Measurements from ENCODE around the gene P2RX7. TPM values are rescaled to one million over a fixed set of nuclear protein-coding genes. Genes with fewer than 3 reads are reported as not detected.

The P2RX7 gene
- total and polyA plus RNA-seq, 9 of the 15 experiments (the other 6 are each of a cell fraction or from before 2014, with no cell fraction given), result 0.04 to 0.65 (median 0.30) TPM

DNA sequence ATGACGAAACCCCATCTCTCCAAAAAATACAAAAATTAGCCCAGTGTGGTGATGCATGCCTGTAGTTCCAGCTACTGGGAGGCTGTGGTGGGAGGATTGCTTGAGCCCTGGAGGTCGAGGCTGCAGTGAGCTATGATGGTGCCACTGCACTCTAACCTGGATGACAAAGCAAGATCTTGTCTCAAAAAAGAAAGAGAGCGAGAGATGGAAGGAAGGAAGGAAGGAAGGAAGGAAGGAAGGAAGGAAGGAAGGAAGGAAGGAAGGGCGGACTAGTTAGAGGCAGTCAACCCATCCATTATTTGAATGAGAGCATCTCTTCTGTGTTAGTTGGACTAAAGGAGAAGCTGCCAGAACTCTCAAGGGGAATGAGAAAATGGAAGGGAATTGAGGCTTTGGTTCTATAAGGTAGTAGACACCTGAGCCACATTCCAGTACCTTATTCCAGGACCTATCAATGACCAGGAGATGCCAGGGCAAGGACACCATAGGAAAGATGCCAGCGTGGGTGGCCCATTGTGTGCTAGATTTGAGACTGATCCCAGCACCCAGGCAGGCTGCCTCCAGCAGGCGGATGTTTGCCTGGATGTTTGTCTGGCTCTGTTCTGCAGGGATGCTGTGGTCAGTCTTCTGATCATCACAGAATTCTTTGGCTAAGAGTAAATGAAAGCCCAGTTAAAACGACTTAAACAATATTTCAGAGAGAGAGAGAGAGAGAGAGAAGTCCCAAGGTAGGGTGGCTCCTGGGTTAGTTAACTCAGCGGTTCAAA, 11.5 kb upstream of the P2RX7 start:
- FAIRE-seq (no peak), ATAC-seq (no peak), DNase-seq (ENCODE audit: extremely low read depth in 1 of 4, low spot score in 3 of 4) (no peak)
- CTCF ChIA-PET (ENCODE audit: low intra/inter-chr PET ratio), result no interaction called here
- no peak overlapping the region for H2AFZ ChIP-seq (ENCODE audit: low read depth, low read length)
- peaks cover 0 to 8% of the 10 kb centered on the region in 2 experiments; a peak in 2 of 5 replicates for H3K4me1 ChIP-seq (replicated peaks in 1 of 2; ENCODE audit: control insufficient read depth in 2 of 2, insufficient read depth in 2 of 2, low read length in 2 of 2)
- POLR2A ChIA-PET, result no interaction called here
- no peak for TF ChIP-seq CSDE1 (IDR thresholded peaks at IDR 0.05)
- TF ChIP-seq, protein P1, sequence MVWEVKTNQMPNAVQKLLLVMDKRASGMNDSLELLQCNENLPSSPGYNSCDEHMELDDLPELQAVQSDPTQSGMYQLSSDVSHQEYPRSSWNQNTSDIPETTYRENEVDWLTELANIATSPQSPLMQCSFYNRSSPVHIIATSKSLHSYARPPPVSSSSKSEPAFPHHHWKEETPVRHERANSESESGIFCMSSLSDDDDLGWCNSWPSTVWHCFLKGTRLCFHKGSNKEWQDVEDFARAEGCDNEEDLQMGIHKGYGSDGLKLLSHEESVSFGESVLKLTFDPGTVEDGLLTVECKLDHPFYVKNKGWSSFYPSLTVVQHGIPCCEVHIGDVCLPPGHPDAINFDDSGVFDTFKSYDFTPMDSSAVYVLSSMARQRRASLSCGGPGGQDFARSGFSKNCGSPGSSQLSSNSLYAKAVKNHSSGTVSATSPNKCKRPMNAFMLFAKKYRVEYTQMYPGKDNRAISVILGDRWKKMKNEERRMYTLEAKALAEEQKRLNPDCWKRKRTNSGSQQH (CRISPR knock-in tag; IDR thresholded peaks at IDR 0.05), result 0 out of 2 replicates have a peak, but pooled peaks have one; percentile 25
- 0 out of 2 replicates have a peak, but pooled peaks have one; percentile 9 for TF ChIP-seq CTBP1 (IDR thresholded peaks at IDR 0.05; ENCODE audit: borderline replicate concordance)
- no peak for TF ChIP-seq CREM (IDR thresholded peaks at IDR 0.05; ENCODE audit: low read depth)
- TF ChIP-seq NFE2 (IDR thresholded peaks at IDR 0.05; ENCODE audit: low read depth), result peak; percentile 60
- TF ChIP-seq, protein P2, sequence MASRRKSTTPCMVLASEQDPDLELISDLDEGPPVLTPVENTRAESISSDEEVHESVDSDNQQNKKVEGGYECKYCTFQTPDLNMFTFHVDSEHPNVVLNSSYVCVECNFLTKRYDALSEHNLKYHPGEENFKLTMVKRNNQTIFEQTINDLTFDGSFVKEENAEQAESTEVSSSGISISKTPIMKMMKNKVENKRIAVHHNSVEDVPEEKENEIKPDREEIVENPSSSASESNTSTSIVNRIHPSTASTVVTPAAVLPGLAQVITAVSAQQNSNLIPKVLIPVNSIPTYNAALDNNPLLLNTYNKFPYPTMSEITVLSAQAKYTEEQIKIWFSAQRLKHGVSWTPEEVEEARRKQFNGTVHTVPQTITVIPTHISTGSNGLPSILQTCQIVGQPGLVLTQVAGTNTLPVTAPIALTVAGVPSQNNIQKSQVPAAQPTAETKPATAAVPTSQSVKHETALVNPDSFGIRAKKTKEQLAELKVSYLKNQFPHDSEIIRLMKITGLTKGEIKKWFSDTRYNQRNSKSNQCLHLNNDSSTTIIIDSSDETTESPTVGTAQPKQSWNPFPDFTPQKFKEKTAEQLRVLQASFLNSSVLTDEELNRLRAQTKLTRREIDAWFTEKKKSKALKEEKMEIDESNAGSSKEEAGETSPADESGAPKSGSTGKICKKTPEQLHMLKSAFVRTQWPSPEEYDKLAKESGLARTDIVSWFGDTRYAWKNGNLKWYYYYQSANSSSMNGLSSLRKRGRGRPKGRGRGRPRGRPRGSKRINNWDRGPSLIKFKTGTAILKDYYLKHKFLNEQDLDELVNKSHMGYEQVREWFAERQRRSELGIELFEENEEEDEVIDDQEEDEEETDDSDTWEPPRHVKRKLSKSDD (conservative IDR thresholded peaks at IDR 0.05; ENCODE audit: low read length), result no peak
- TF ChIP-seq C11orf30 (IDR thresholded peaks at IDR 0.05; ENCODE audit: low read depth), result peak; percentile 50; the same call in 1 of the 2 replicates
- TF ChIP-seq, protein P3, sequence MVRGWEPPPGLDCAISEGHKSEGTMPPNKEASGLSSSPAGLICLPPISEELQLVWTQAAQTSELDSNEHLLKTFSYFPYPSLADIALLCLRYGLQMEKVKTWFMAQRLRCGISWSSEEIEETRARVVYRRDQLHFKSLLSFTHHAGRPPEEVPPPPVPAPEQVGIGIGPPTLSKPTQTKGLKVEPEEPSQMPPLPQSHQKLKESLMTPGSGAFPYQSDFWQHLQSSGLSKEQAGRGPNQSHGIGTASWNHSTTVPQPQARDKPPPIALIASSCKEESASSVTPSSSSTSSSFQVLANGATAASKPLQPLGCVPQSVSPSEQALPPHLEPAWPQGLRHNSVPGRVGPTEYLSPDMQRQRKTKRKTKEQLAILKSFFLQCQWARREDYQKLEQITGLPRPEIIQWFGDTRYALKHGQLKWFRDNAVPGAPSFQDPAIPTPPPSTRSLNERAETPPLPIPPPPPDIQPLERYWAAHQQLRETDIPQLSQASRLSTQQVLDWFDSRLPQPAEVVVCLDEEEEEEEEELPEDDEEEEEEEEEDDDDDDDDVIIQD (CRISPR knock-in tag; IDR thresholded peaks at IDR 0.05), result no peak
- no peak for TF ChIP-seq HMG20A (CRISPR knock-in tag; conservative IDR thresholded peaks at IDR 0.05)
- no peak for TF ChIP-seq NFIC (IDR thresholded peaks at IDR 0.05)
- no peaks in the 10 kb centered on the region for H4K20me1 ChIP-seq (replicated peaks; ENCODE audit: control insufficient read depth, insufficient read depth, low read length)
- no peaks in the 10 kb centered on the region for H3K9me1 ChIP-seq (ENCODE audit: control insufficient read depth, insufficient read depth, low read length)
- in situ Hi-C loops (cut with MboI), result no loop called here
- H3K79me2 ChIP-seq (ENCODE audit: control insufficient read depth, insufficient read depth, low read length), result no peaks in the 10 kb centered on the region
- H3K27me3 ChIP-seq (ENCODE audit: control insufficient read depth in 2 of 2, insufficient read depth in 2 of 2, low read length in 2 of 2), result no peaks in the 10 kb centered on the region
- intact Hi-C loops (cut with micrococcal nuclease), result no loop called here
- 24% methylated on average over 7 of the region's 8 CpGs for WGBS (ENCODE audit: insufficient coverage, low coverage, missing lambda C conversion rate)
- H3K4me2 ChIP-seq (ENCODE audit: insufficient read depth, low read length), result no peak overlapping the region
- no peaks in the 10 kb centered on the region for H3K9me3 ChIP-seq (replicated peaks; ENCODE audit: control insufficient read depth, insufficient read depth, low read depth, low read length)
- H3K9ac ChIP-seq (ENCODE audit: insufficient read depth in 1 of 2, low read depth in 2 of 2, low read length in 2 of 2), result no peak overlapping the region
- H3K4me3 ChIP-seq, result no peak overlapping the region
- H3K27ac ChIP-seq (ENCODE audit: extremely low read depth, low read depth, low read length), result no peak overlapping the region
- H3K36me3 ChIP-seq (ENCODE audit: control insufficient read depth, insufficient read depth, low read length), result no peaks in the 10 kb centered on the region
- no TSS peak for BruUV-seq (replicated peaks)
